GM18870 (cell line): Measurements from ENCODE around the gene ZNF200.
"Not testable (repeated sequence)": the region's sequence is repeated elsewhere in the genome, so short reads cannot be mapped to it uniquely, and the experiment has no call there.

ENCODE experiments used
- ATAC-seq: cut with Tn5 transposase; IDR thresholded peaks from one replicate; pipeline ENCODE4 v1.9.1; 2021; ENCODE audit warnings: moderate library complexity; ENCODE audit not compliant: unreplicated experiment

Gene ZNF200

DNA sequence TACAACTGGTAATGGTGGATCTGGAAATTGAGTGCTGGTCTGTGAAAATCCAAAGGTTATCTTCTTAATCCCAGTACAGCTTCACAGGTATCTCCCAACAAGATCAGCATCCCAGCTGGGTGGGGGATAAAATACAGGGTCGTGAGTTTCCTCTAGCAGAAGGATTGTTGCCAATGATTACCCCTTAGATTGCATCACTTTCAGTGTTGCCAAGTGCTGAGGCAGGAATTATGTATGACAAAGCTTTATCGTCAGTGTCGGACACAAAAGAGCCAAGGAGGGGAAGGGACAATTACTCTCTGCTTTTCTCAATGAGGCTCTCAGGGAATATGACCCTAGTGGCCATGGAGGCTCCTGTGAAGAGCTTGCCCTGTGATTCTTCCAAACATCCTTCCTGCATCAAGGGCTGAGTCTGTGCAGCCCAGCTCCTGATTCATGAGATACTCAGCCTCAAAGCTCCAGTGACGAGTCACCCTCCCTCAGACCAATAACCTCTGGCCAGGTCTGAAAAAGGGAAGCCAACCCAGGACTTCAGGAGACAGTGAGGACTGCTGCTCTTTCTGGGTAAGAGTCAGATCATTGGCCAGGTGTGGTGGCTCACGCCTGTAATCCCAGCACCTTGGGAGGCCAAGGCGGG lies 31.9 kb downstream of the ZNF200 start:
- no peak for ATAC-seq

GRCh38 chr16:3198334-3199072 lies 36.5 kb downstream of the ZNF200 start:
- ATAC-seq: no peak

DNA sequence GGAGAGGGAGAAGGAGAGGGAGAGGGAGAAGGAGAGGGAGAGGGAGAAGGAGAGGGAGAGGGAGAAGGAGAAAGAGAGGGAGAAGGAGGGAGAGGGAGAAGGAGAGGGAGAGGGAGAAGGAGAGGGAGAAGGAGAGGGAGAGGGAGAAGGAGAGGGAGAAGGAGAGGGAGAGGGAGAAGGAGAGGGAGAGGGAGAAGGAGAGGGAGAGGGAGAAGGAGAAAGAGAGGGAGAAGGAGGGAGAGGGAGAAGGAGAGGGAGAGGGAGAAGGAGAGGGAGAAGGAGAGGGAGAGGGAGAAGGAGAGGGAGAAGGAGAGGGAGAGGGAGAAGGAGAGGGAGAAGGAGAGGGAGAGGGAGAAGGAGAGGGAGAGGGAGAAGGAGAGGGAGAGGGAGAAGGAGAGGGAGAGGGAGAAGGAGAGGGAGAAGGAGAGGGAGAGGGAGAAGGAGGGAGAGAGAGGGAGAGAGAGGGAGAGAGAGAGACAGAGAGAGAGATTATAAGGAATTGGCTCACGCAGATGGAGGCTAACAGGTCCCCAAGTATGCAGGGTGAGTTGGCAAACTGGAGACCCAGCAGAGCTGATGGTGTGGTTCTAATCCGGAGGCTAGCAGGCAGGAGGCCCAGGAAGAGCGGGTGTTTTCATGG lies 37.1 kb downstream of the ZNF200 start:
- ATAC-seq: not testable (repeated sequence)

DNA sequence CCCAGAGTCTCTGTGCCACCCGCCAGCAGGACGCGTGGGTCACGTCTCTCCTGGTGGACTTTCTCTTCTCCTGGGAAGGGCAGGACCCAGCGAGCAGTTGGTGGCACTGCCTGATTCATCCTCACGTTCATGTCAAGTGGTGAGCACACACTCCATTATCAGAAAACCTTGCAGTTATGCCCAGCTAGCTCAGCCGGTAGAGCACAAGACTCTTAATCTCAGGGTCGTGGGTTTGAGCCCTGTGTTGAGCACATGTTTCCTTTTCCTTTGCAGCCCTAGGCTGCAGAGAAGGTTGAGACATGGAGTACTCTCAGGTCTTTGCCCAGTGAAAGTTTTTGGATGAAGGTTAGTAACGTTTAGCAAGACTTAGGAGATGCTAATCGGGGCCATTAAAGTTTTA lies 39.0 kb downstream of the ZNF200 start:
- ATAC-seq: no peak

DNA sequence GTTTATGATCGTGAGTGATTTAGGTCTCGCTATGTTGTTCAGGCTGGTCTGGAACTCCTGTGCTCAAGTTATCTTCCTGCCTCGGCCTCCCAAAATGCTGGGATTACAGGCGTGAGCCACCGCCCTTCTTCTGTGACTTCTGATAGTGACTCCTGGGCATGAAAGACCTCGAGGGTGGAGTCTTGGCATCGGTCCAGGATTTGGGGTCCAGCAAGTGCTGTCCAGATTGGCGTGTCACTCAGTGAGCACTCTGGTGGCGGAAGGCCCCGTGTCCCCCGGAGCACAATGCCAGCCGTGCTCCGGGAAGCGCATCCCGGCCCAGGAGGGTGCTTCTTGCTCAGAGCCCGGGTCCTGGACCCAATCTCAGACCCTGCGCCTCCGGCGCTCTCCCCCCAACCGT lies 40.2 kb downstream of the ZNF200 start:
- no peak for ATAC-seq

DNA sequence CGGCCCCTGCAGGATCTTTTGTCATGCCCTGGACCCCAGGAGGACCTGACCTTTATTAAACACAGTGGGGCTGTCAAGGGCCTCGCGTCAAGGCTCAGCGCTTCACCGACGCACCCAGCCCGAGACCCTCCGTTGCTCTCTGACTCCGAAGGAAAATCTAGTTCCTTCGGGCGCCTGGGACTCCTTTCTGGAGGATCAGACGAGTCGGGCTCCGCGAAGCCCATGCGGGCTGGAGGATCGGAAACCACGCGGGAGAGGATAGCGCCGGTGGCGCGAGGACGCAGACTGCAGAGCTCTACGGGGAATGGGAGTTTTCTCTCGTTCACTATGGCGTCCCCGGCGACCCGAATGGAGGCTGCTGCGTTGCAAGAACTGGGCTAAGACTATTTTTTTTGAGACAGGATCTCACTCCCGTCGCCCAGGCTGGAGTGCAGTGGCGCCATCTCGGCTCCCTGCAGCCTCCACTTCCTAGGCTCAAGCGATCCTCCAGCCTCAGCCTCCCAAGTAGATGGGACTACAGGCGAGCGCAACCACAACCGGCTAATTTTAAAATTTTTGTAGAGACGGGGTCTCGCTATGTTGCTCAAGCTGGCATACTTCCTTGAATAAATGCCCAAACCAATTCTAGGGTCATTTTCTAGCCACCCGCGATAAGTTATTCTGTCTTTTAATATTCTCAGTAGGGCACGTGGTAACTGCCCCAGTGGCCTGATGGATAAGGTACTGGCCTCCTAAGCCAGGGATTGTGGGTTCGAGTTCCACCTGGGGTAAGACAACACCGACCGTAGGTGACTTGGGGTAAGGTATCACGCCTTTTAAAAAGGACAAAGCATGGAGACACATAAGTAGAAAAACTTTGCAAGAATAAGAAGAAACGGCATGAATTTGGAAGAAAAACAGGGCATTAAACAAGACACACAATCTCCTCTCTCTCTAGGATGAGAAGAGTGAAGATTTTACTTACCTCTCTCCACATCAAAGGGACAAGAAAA lies 41.4 kb downstream of the ZNF200 start:
- ATAC-seq: no peak

GRCh38 chr16:3192476-3193019 lies 42.4 kb downstream of the ZNF200 start:
- ATAC-seq: no peak

GRCh38 chr16:3190949-3191353 lies 44.0 kb downstream of the ZNF200 start:
- ATAC-seq: no peak

GRCh38 chr16:3189869-3190268 lies 45.1 kb downstream of the ZNF200 start:
- no peak for ATAC-seq

DNA sequence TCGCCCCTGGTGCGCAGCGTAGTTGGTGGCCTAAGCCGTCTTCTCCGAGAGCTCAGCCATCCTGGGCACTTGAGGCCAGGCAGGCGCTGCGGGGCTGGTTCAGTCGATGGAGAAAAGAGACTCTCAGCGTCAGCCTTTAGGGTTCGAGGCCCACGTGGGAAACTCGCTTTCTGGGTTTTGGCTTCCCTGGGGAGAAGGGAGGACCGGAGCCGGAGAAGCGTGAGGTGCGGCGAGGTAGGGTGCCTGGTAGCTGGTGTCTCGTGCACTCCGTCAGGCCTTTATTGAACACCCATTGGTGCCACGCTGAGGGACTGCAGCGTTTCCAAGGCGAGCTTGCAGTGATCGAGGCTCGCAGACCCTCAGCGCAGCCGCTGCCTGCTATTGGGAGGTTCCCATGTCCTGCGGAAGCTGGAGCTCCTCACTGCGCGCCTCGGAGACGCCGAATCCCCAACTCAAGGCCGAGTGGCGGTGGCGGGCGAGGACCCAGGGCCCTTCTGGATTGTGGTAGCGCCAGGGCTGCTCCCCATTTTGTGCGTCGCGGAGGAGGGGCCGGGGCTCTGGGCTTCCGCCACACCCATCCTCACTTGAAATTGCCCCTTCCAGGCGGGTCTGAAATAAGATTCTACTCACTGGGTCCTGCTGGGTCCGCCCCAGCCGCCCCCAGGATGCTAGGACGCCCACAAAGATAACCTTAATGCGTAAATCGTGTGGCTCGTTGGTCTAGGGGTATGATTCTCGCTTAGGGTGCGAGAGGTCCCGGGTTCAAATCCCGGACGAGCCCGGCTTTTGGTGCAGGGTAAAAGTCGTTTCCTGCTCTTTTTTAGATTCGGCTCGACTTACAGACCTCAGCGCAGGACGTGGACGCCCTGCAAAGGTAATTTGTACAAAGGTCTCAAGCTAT lies 45.8 kb downstream of the ZNF200 start:
- no peak for ATAC-seq

DNA sequence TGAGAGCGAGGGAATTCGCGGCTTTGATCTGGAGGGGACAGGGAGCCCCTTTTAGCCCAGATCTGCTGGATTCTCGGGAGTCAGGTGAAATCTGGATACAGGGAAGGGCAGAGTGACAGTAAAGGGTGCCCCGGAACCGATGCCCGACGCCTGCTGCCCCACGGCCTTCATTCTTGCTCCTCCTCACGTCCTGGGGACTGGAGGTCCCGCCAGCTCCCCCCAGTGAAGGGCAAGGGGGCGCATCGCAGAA lies 46.4 kb downstream of the ZNF200 start:
- ATAC-seq: no peak

DNA sequence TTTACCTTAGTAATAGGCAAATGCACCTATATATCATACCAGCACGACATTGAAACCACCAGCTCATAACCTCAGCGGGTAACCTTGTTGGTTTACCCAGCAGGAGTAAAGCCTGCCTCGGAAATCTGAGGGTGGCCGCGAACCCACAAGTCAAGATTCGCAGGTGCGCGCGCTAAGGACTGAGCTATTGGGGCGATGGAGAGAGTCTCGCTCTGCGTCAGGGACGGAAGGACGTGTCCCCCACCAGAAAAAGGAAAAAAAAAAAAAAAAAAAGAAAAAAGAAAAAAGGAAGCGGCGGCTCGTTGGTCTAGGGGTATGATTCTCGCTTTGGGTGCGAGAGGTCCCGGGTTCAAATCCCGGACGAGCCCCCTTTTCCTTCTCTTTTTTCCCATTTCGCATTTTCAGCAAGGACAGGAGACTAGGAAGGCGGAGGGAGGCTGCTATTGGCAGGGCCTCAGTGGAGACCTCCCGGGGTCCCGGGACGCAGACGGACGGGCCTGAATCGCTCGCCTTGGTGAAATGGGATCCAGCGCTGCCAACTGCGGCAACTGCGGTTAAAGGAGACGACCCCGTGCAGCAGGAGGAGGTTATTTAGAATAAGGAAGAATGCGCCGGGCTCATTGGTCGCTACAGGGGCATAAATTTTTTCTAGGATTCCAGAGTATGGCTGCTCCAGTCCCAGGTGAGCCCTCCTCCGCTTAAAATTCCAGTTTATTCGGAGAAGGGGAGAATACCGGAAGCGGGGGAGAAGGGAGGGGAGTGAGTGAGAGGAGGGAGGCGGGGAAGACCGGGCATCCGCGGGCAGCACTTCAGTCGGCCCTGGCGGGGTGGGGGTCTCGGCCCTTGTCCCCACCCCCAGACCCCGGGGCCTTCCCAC lies 46.9 kb downstream of the ZNF200 start, which contains the start of gene OR1F1:
TSS of gene OR1F1 (plus strand) at position 407 of the 877 bp plus-strand sequence.
- no peak for ATAC-seq

DNA sequence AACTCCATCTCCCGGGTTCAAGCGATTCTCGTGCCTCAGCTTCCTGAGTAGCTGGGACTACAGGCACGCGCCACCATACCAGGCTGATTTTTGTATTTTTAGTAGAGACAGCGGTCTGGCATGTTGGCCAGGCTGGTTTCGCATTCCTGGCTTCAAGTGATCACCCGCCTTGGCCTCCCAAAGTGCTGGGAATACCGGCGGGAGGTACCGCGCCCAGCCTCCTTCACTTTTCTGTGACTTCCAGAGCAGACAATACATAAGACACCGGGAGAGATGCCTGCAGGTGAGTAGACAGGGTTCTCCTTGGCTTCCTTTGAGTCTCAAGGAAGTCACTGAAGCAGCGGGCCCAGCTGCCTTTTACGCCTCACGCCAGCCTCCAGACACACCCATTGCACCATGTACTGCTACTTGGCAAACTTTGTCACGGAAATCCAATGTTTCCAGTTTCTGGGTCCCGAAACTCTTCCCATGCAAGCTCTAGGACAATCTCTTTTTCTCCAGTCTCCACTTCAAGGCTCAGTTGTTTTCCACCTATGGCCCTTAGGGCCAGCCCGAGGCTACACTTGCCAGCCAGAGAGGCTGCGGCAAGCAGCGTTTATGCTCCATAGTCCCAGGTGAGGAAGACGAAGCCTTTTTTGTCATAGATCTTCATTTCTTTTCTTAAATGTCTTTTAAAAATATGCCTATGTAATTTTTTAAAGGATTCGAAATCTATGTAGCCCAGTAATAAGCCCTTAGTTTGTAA lies 47.8 kb downstream of the ZNF200 start:
- no peak for ATAC-seq

- no peak for ATAC-seq
Observed at GRCh38 chr16:3183445-3184139, 51.4 kb downstream of the ZNF200 start.

DNA sequence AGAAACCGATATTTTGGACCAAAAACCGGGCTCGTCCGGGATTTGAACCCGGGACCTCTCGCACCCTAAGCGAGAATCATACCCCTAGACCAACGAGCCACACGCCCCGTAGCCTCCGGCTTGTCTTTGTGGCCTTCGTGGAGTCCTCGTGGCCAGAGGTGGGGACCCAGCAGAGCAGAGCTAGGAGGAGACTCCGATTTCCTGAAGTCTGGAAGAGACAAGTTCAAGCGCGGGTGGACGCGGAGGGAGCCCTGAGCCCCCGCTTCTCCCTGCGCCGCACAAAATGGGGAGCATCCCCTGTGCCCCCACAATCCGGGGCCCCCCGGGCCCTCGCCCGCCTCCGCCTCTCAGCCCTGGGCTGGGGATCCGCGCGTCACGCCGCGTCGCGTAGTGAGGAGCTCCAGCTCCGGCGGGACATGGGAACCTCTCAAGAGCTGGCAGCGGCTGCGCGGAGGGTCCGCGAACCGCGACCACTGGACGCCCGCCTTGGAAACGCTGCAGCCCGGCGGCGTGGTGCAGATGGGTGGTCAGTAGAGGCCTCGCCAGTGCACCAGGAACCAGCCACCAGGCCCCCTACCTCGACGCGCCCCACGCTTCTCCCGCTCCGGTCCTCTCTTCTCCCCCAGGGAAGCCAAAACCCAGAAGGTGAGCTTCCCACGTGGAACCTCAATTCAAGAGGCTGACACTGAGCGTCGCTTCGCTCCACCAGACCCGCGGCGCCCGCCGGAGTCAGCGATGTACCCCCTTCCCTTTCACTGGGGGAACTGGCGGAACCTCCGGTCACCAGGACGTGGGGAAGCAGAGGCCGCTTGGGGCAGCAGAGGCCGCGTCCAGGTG lies 52.1 kb downstream of the ZNF200 start:
- no peak for ATAC-seq

- ATAC-seq: not testable (repeated sequence)
Observed at GRCh38 chr16:3182293-3182607, 52.7 kb downstream of the ZNF200 start.

GRCh38 chr16:3180445-3180878 lies 54.5 kb downstream of the ZNF200 start:
- ATAC-seq: no peak
